CD4-positive, alpha-beta T cell (primary cell): Measurements from ENCODE around the gene PDK2. TPM values are rescaled to one million over a fixed set of nuclear protein-coding genes. Genes with fewer than 3 reads are reported as not detected.
A peak's percentile ranks its signal among the peaks of the same experiment; 100 is the strongest.

Source experiments
- ATAC-seq: fragments of 200-7000 bp; cut with Tn5 transposase; one replicate; pipeline ENCODE4 v1.10.0; 2022; ENCODE audit warnings: mild to moderate bottlenecking; ENCODE audit not compliant: poor library complexity
- CTCF ChIA-PET: fragments of 350-600 bp; sonication (Branson Sonifier 250); formaldehyde crosslinking; loops from one replicate; lab custom pipeline; 2021; ENCODE audit warnings: antibody characterized with exemption, inconsistent platforms; lab: Charles Lee
- POLR2A ChIA-PET: fragments of 350-600 bp; sonication (Branson Sonifier 250); formaldehyde crosslinking; loops from one replicate; lab custom pipeline; 2021; ENCODE audit warnings: antibody characterized with exemption, inconsistent platforms; lab: Charles Lee
- DNase-seq, 14 experiments: peaks; one replicate each; pipeline ENCODE4 v3.0.0-alpha.2; 2013 to 2020; ENCODE audit warnings: mixed read lengths in 2 of 14
- H3K27ac ChIP-seq, 2 donors: one replicate each; pipeline versions ENCODE4 v1.5.1 to v1.7.0; 2013; ENCODE audit warnings: low read length in 2 of 2, low read depth in 1 of 2, mild to moderate bottlenecking in 1 of 2
- H3K27me3 ChIP-seq, 2 experiments: 1 replicate in 1 of 2; 2 replicates in 1 of 2; pipeline versions ENCODE4 v1.6.1 to v1.7.0; 2013; ENCODE audit warnings: low read length in 2 of 2, control low read depth in 1 of 2, mild to moderate bottlenecking in 1 of 2, moderate library complexity in 1 of 2; ENCODE audit not compliant: insufficient read depth in 2 of 2, control insufficient read depth in 1 of 2
- H3K36me3 ChIP-seq: one replicate; pipeline ENCODE4 v1.6.1; 2013; ENCODE audit warnings: low read length, control low read depth; ENCODE audit not compliant: insufficient read depth
- H3K4me1 ChIP-seq: one replicate; pipeline ENCODE4 v1.6.1; 2013; ENCODE audit warnings: low read length, control low read depth; ENCODE audit not compliant: insufficient read depth
- H3K4me3 ChIP-seq: one replicate; pipeline ENCODE4 v1.5.1; 2013; ENCODE audit warnings: mild to moderate bottlenecking, low read length, moderate library complexity
- H3K9me3 ChIP-seq, 2 experiments: 1 replicate in 1 of 2; 2 replicates in 1 of 2; pipeline versions ENCODE4 v1.6.1 to v1.7.0; 2013; ENCODE audit warnings: low read length in 2 of 2, mild to moderate bottlenecking in 2 of 2, control low read depth in 1 of 2, moderate library complexity in 1 of 2; ENCODE audit not compliant: control insufficient read depth in 1 of 2, insufficient read depth in 1 of 2
- H3K27ac Mint-ChIP-seq: one replicate; pipeline ENCODE4 v1.8.0; 2020; ENCODE audit warnings: mixed read lengths
- H3K27me3 Mint-ChIP-seq: one replicate; pipeline ENCODE4 v1.8.0; 2021; ENCODE audit warnings: mixed read lengths
- H3K36me3 Mint-ChIP-seq: one replicate; pipeline ENCODE4 v1.8.0; 2021; ENCODE audit warnings: low read depth, mixed read lengths
- H3K4me1 Mint-ChIP-seq: one replicate; pipeline ENCODE4 v1.8.0; 2021; ENCODE audit warnings: low read depth, mixed read lengths
- H3K4me3 Mint-ChIP-seq: one replicate; pipeline ENCODE4 v1.8.0; 2020; ENCODE audit warnings: mild to moderate bottlenecking, mixed read lengths
- H3K9me3 Mint-ChIP-seq: one replicate; pipeline ENCODE4 v1.8.0; 2020; ENCODE audit warnings: mixed read lengths
- intact Hi-C, 2 experiments: fragments of 100-400 bp; cut with DNase I in 1 of 2; cut with micrococcal nuclease in 1 of 2; formaldehyde crosslinking; loops; one replicate each; pipeline versions ENCODE4 v1.15.1 to v1.9.0; 2023 to 2025; cut with DNase I, micrococcal nuclease
- total RNA-seq, 174 experiments: library from RNA in 2 of 174; stranded (reverse) in 2 of 174; gene quantifications; one replicate each; pipeline ENCODE4 v1.2.3 and lab custom pipeline; 2021 to 2026
- TF ChIP-seq, protein P1 (sequence below): fragments of 200-600 bp; IDR thresholded peaks from one replicate; pipeline ENCODE4 v1.8.0; 2022; ENCODE audit warnings: antibody characterized with exemption, mild to moderate bottlenecking

Gene PDK2
- total RNA-seq, 2 experiments from 2014 or later, result 8.7 to 10.1 TPM

GRCh38 chr17:50149417-50150353, 54.5 kb downstream of the PDK2 start:
- TF ChIP-seq, protein P1, sequence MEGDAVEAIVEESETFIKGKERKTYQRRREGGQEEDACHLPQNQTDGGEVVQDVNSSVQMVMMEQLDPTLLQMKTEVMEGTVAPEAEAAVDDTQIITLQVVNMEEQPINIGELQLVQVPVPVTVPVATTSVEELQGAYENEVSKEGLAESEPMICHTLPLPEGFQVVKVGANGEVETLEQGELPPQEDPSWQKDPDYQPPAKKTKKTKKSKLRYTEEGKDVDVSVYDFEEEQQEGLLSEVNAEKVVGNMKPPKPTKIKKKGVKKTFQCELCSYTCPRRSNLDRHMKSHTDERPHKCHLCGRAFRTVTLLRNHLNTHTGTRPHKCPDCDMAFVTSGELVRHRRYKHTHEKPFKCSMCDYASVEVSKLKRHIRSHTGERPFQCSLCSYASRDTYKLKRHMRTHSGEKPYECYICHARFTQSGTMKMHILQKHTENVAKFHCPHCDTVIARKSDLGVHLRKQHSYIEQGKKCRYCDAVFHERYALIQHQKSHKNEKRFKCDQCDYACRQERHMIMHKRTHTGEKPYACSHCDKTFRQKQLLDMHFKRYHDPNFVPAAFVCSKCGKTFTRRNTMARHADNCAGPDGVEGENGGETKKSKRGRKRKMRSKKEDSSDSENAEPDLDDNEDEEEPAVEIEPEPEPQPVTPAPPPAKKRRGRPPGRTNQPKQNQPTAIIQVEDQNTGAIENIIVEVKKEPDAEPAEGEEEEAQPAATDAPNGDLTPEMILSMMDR, result no peak
- intact Hi-C loops, result loop anchor here in 1 of 2 experiments (5.0 kb wide), 1 partner anchor 52 kb away; the partner anchor contains the start of gene PDK2
- Mint-ChIP-seq H3K27me3 (no peaks in the 10 kb centered on the region), H3K9me3 (no peaks in the 10 kb centered on the region), H3K4me1 (peaks cover 61% of the 10 kb centered on the region), H3K36me3 (peaks cover 35% of the 10 kb centered on the region), H3K27ac (peak overlapping the region; percentile 85), H3K4me3 (peak overlapping the region; percentile 96)
- DNase-seq (peak in 13 of 14 experiments; percentile 44 to 85 (median 58)), ATAC-seq (peak; percentile 31)
- no peaks in the 10 kb centered on the region for H3K27me3 ChIP-seq
- POLR2A ChIA-PET, result interaction anchor here (0.6 to 4.2 kb wide), 8 partner anchors 9 to 298 kb away, joined by 3 to 50 read pairs (median 4); partner anchors contain the start of gene XYLT2
- CTCF ChIA-PET, result interaction anchor here (0.9 to 1.6 kb wide), 5 partner anchors 9 to 248 kb away, joined by 3 to 12 read pairs (median 4); partner anchors contain the start of gene LRRC59
- peak overlapping the region; percentile 64 for H3K27ac ChIP-seq
- peak overlapping the region; percentile 86 for H3K4me3 ChIP-seq
- H3K9me3 ChIP-seq, result no peaks in the 10 kb centered on the region
- peaks cover 70% of the 10 kb centered on the region for H3K4me1 ChIP-seq
- H3K36me3 ChIP-seq, result peaks cover 22% of the 10 kb centered on the region

- no peaks in the 10 kb centered on the region for H3K9me3 Mint-ChIP-seq
- peak; percentile 4 for ATAC-seq
- H3K27me3 Mint-ChIP-seq, result no peaks in the 10 kb centered on the region
- POLR2A ChIA-PET, result interaction anchor here (1.1 to 4.2 kb wide), 6 partner anchors 9 to 196 kb away, joined by 3 to 50 read pairs (median 10); partner anchors contain the start of gene XYLT2
- peaks cover 59% of the 10 kb centered on the region for H3K4me1 Mint-ChIP-seq
- CTCF ChIA-PET, result interaction anchor here (0.9 to 1.6 kb wide), 5 partner anchors 10 to 247 kb away, joined by 3 to 12 read pairs (median 4); partner anchors contain the start of gene LRRC59
- peak within 1 kb of the TSS; percentile 96 for H3K4me3 Mint-ChIP-seq
- H3K36me3 Mint-ChIP-seq, result peaks cover 27% of the 10 kb centered on the region
- intact Hi-C loops, result loop anchor here (1.0 to 5.0 kb wide), 3 partner anchors 10 to 53 kb away; partner anchors contain the start of gene PDK2 (in 1 of the 2)
- Histone ChIP-seq H3K4me3 (peak within 1 kb of the TSS; percentile 86), H3K9me3 (no peaks in the 10 kb centered on the region), H3K27ac (peak within 1 kb of the TSS; percentile 47 to 74), H3K27me3 (no peaks in the 10 kb centered on the region), H3K4me1 (peaks cover 62% of the 10 kb centered on the region), H3K36me3 (peaks cover 14% of the 10 kb centered on the region)
- TF ChIP-seq, protein P1, result no peak
- DNase-seq, result no peak
- peak within 1 kb of the TSS; percentile 84 for H3K27ac Mint-ChIP-seq
These were observed 55.3 kb downstream of the PDK2 start, which contains the start of gene PPP1R9B for GRCh38 chr17:50150354-50151040. Gene PPP1R9B, minus strand, starts transcription at chr17:50150677. Its CDS starts 164 bp downstream, at chr17:50150513.
